Esophagus squamous epithelium (tissue), 5 donors: ENCODE results near the gene FAS. TPM values are rescaled to one million over a fixed set of nuclear protein-coding genes. Genes with fewer than 3 reads are reported as not detected.

Experiments used
- DNase-seq: peaks from one replicate; lab custom pipeline; 2025; lab: John Stamatoyannopoulos, UW
- H3K27ac ChIP-seq, 4 donors: fragments of 200-600 bp; sonication (generic); one replicate each; pipeline ENCODE4 v1.5.1; 2016 to 2019; ENCODE audit warnings: mild to moderate bottlenecking in 1 of 4
- H3K27me3 ChIP-seq, 4 donors: fragments of 200-600 bp; sonication (generic); 1 replicate in 3 of 4; 2 replicates in 1 of 4; pipeline versions ENCODE4 v1.5.1 to v1.6.0; 2017 to 2021; ENCODE audit warnings: antibody characterized with exemption in 1 of 4
- H3K36me3 ChIP-seq, 3 donors: fragments of 200-600 bp; sonication (generic); one replicate each; pipeline ENCODE4 v1.5.1; 2016 to 2019
- H3K4me1 ChIP-seq, 3 donors: fragments of 200-600 bp; sonication (generic); one replicate each; pipeline ENCODE4 v1.5.1; 2017 to 2019
- H3K4me3 ChIP-seq, 4 donors: fragments of 200-600 bp; sonication (generic); 1 replicate in 3 of 4; 2 replicates in 1 of 4; pipeline ENCODE4 v1.5.1; 2016 to 2019; ENCODE audit warnings: mild to moderate bottlenecking in 2 of 4, moderate library complexity in 1 of 4
- H3K9me3 ChIP-seq, 3 donors: fragments of 200-600 bp; sonication (generic); one replicate each; pipeline ENCODE4 v1.5.1; 2016 to 2019
- CTCF ChIP-seq, 6 experiments: fragments of 450-650 bp in 4 of 6; fragments of 200-600 bp in 2 of 6; sonication (generic) in 2 of 6; IDR thresholded peaks; one replicate each; pipeline ENCODE4 v1.5.1; 2016 to 2019; ENCODE audit warnings: antibody characterized with exemption in 6 of 6, mild to moderate bottlenecking in 4 of 6, moderate library complexity in 4 of 6
- POLR2A ChIP-seq, 4 donors: fragments of 450-650 bp; IDR thresholded peaks; one replicate each; pipeline ENCODE4 v1.6.1; 2017; ENCODE audit warnings: antibody characterized with exemption in 4 of 4, mild to moderate bottlenecking in 4 of 4, moderate library complexity in 3 of 4
- WGBS, 2 donors: methylation state at CpG; one replicate each; pipeline ENCODE4 v1.1.5; 2018; 5-methylcytosine and 5-hydroxymethylcytosine counted together
- intact Hi-C: fragments of 100-400 bp; cut with DNase I; formaldehyde crosslinking; loops from one replicate; pipeline ENCODE4 v1.15.0; 2022
- total RNA-seq, 4 donors: library from RNA; depleted of rRNA; stranded (reverse); fragments of >200 nt; gene quantifications; one replicate each; pipeline ENCODE4 v1.1.0, GENCODE V29; 2016
- donor health status: DM: yes; HTN: yes; CAD: no.

The FAS gene
- total RNA-seq, 4 donors from 2014 or later: 14.9 to 33.6 (median 19.4) TPM

- Histone ChIP-seq H3K27me3 (no peaks in the 10 kb centered on the region), H3K4me1 (peaks cover 0 to 60% (median 28%) of the 10 kb centered on the region in 3 donors), H3K36me3 (no peaks in the 10 kb centered on the region), H3K9me3 (no peaks in the 10 kb centered on the region), H3K4me3 (peak overlapping the region; percentile 23 to 67 (median 48)), H3K27ac (peak overlapping the region; percentile 74 to 89 (median 78))
- intact Hi-C loops: no loop called here
- 40 to 47% methylated on average over 3 of the region's 3 CpGs for WGBS, 2 donors
- TF ChIP-seq POLR2A (IDR thresholded peaks at IDR 0.05): no peak
- no peak for DNase-seq
These were observed 15.2 kb upstream of the FAS start for GRCh38 chr10:88975377-88975720.

GRCh38 chr10:88978463-88978862, 12.1 kb upstream of the FAS start:
- H3K9me3 ChIP-seq: no peaks in the 10 kb centered on the region
- H3K4me3 ChIP-seq: no peak overlapping the region
- peak overlapping the region; percentile 27 to 81 (median 66) for H3K27ac ChIP-seq
- no peak for DNase-seq
- peaks cover 0 to 62% (median 25%) of the 10 kb centered on the region in 3 donors for H3K4me1 ChIP-seq
- TF ChIP-seq CTCF (IDR thresholded peaks at IDR 0.05): no peak
- TF ChIP-seq POLR2A (IDR thresholded peaks at IDR 0.05): no peak
- no peaks in the 10 kb centered on the region for H3K36me3 ChIP-seq
- 81 to 86% methylated on average over 2 of the region's 2 CpGs for WGBS, 2 donors
- intact Hi-C loops: no loop called here
- no peaks in the 10 kb centered on the region for H3K27me3 ChIP-seq

GRCh38 chr10:88979153-88979562, 11.4 kb upstream of the FAS start:
- peaks cover 0 to 60% (median 21%) of the 10 kb centered on the region in 3 donors for H3K4me1 ChIP-seq
- intact Hi-C loops: no loop called here
- peak overlapping the region; percentile 27 to 87 (median 74) for H3K27ac ChIP-seq
- H3K4me3 ChIP-seq: no peak overlapping the region
- no peaks in the 10 kb centered on the region for H3K9me3 ChIP-seq
- TF ChIP-seq POLR2A (IDR thresholded peaks at IDR 0.05) (no peak), CTCF (IDR thresholded peaks at IDR 0.05) (no peak)
- DNase-seq: no peak
- 18 to 32% methylated on average over 5 of the region's 5 CpGs for WGBS, 2 donors
- no peaks in the 10 kb centered on the region for H3K27me3 ChIP-seq
- H3K36me3 ChIP-seq: no peaks in the 10 kb centered on the region

- Histone ChIP-seq H3K27me3 (no peaks in the 10 kb centered on the region), H3K4me3 (no peak overlapping the region), H3K9me3 (no peaks in the 10 kb centered on the region), H3K4me1 (peaks cover 0 to 59% (median 17%) of the 10 kb centered on the region in 3 donors), H3K36me3 (no peaks in the 10 kb centered on the region), H3K27ac (peak overlapping the region; percentile 20 to 87 (median 74))
- intact Hi-C loops: no loop called here
- TF ChIP-seq POLR2A (IDR thresholded peaks at IDR 0.05) (no peak), CTCF (IDR thresholded peaks at IDR 0.05) (no peak)
- 82 to 87% methylated on average over 4 of the region's 4 CpGs for WGBS, 2 donors
- no peak for DNase-seq
These were observed 11.0 kb upstream of the FAS start for GRCh38 chr10:88979603-88980002.

- no peak overlapping the region for H3K4me3 ChIP-seq
- no peaks in the 10 kb centered on the region for H3K27me3 ChIP-seq
- peak overlapping the region in 3 of 4 donors; percentile 66 to 87 (median 81) for H3K27ac ChIP-seq
- no peaks in the 10 kb centered on the region for H3K36me3 ChIP-seq
- intact Hi-C loops: no loop called here
- DNase-seq: no peak
- 72 to 80% methylated on average over 4 of the region's 4 CpGs for WGBS, 2 donors
- peaks cover 0 to 55% (median 15%) of the 10 kb centered on the region in 3 donors for H3K4me1 ChIP-seq
- no peaks in the 10 kb centered on the region for H3K9me3 ChIP-seq
- TF ChIP-seq CTCF (IDR thresholded peaks at IDR 0.05): no peak
- TF ChIP-seq POLR2A (IDR thresholded peaks at IDR 0.05): no peak
These were observed 10.4 kb upstream of the FAS start for GRCh38 chr10:88980247-88980646.

GRCh38 chr10:88980800-88981199, 9.8 kb upstream of the FAS start:
- Histone ChIP-seq H3K36me3 (no peaks in the 10 kb centered on the region), H3K27me3 (no peaks in the 10 kb centered on the region), H3K4me1 (peaks cover 0 to 55% (median 11%) of the 10 kb centered on the region in 3 donors), H3K4me3 (no peak overlapping the region), H3K9me3 (no peaks in the 10 kb centered on the region), H3K27ac (peak overlapping the region; percentile 42 to 87 (median 74))
- intact Hi-C loops: no loop called here
- TF ChIP-seq POLR2A (IDR thresholded peaks at IDR 0.05) (no peak), CTCF (IDR thresholded peaks at IDR 0.05) (no peak)
- no peak for DNase-seq
- 52 to 73% methylated on average over 4 of the region's 4 CpGs for WGBS, 2 donors
